GM18498 (cell line): ENCODE results near the gene SH3PXD2B.
"Not testable (repeated sequence)": the region's sequence is repeated elsewhere in the genome, so short reads cannot be mapped to it uniquely, and the experiment has no call there.

ENCODE experiments used
- ATAC-seq: cut with Tn5 transposase; IDR thresholded peaks from one replicate; pipeline ENCODE4 v1.9.1; 2021; ENCODE audit warnings: mild to moderate bottlenecking, moderate library complexity; ENCODE audit not compliant: unreplicated experiment

SH3PXD2B gene

GRCh38 chr5:172373680-172374079 is 80.6 kb downstream of the SH3PXD2B start:
- ATAC-seq, result no peak

- no peak for ATAC-seq
These were observed 82.6 kb downstream of the SH3PXD2B start for GRCh38 chr5:172371684-172372083.

DNA sequence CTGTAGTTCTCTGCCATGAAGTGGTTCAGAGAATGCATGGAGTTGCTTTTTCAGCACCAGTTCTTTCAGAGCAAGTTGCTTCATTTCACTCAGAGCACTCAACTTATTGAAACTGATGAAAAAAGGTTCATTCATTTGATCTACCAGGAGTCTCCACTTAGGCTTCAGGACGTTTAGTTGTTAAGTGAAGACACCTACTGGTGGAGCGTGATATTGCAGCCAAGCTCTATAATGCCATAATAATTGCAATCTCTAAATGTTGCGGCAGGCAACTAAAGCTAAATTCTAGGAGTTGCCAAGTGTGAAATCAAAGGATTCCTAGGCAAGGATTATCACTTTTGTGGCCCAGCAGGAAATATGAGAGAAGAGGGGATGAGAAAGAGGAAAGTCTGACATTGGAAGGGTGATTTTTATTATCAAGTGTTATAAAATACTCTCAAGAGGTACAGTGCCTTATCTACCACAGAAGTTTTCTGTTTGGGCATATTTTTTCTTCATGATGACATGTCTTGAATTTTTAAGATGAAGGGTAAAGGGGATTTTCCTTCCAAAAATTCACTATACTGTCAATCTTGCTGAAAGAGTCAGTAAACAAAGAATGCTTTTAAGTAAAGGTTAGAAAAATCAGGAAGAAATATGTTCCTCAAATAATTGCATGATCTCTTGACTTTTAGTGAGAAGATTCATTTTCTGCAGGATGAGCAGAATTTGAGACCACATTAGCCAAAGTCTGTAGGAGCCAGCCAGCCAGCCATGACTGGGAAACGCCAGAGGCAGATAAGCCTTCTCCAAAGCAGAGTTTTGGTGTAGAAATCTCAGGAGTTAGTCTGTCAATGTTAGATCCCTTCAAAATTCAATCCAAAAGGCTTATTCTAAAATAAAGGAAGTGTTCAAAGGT is 83.4 kb downstream of the SH3PXD2B start:
- ATAC-seq, result no peak

- ATAC-seq, result no peak
These were observed 84.1 kb downstream of the SH3PXD2B start for GRCh38 chr5:172370237-172370640.

- not testable (repeated sequence) for ATAC-seq
These were observed 85.6 kb downstream of the SH3PXD2B start for GRCh38 chr5:172368699-172369098.

- no peak for ATAC-seq
These were observed 88.2 kb downstream of the SH3PXD2B start for GRCh38 chr5:172365948-172366608.

- no peak for ATAC-seq
These were observed 89.6 kb downstream of the SH3PXD2B start for GRCh38 chr5:172364773-172365172.

- no peak for ATAC-seq
These were observed 91.6 kb downstream of the SH3PXD2B start for GRCh38 chr5:172362755-172363154.

DNA sequence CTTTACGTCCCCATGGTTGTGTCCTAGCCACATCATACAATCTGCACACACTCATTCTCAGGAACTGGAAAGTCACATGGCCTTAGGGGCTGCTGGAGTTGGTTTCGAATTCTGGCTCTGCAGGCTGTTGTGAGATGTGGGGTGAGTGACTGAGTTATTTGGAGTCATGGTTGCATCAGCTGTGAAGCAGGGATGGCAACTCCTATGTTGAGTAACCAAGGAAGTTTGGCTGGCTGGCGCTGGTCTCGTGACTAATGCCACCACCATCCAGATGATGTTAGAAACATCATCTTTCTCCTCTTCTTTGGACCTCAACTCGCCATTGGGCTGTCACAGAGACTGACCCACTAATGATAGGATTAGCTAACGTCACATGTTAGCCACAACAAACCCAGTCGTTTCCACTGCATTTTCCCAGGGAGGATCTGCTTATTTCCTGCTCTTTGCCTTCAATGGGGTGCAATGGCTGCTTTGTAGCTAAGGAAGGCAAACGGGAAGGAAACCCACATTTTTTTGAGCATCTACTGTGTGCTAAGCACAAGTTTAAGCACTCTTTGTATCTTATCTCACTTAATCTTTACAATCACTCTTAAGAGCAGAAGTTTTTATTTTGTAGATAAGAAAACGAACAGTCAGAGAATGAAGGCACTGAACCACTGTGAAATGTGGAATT is 92.6 kb downstream of the SH3PXD2B start:
- no peak for ATAC-seq

GRCh38 chr5:172358345-172358744 is 96.0 kb downstream of the SH3PXD2B start:
- ATAC-seq, result no peak

GRCh38 chr5:172356527-172356926 is 97.8 kb downstream of the SH3PXD2B start:
- no peak for ATAC-seq

- ATAC-seq, result no peak
These were observed 98.3 kb downstream of the SH3PXD2B start for GRCh38 chr5:172356047-172356446.

- no peak for ATAC-seq
These were observed 100.5 kb downstream of the SH3PXD2B start for GRCh38 chr5:172353846-172354245.

DNA sequence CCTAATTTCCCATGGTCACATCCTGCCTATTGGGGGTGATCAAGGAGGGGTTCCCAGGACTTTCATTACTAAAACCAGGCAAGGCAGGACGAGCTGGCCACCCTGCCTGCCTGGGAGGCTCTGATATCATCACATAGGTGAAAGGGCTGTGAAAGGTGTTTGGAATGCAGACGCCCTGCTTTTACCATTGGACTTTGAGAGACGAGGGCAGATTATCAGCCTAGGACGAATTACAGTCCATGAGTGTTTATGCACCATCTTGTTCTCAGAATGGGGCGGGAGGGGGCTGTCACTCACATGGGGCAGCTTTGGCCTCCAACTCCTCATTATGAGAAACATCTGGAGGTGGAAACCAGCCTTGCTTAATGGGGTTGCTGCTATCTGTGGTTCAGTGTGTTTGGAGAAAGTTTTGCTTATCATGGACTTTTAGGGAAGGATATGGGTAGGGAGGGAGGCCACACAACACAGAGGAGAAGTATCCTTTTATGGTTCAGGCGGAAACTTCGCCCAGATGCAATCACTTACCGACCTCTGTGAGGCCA is 101.0 kb downstream of the SH3PXD2B start:
- no peak for ATAC-seq

GRCh38 chr5:172352526-172352925 is 101.8 kb downstream of the SH3PXD2B start:
- ATAC-seq, result not testable (repeated sequence)

- no peak for ATAC-seq
These were observed 103.0 kb downstream of the SH3PXD2B start for GRCh38 chr5:172351240-172351778.

- ATAC-seq, result no peak
These were observed 103.8 kb downstream of the SH3PXD2B start for GRCh38 chr5:172350212-172351181.

GRCh38 chr5:172348733-172349132 is 105.6 kb downstream of the SH3PXD2B start:
- ATAC-seq, result not testable (repeated sequence)

DNA sequence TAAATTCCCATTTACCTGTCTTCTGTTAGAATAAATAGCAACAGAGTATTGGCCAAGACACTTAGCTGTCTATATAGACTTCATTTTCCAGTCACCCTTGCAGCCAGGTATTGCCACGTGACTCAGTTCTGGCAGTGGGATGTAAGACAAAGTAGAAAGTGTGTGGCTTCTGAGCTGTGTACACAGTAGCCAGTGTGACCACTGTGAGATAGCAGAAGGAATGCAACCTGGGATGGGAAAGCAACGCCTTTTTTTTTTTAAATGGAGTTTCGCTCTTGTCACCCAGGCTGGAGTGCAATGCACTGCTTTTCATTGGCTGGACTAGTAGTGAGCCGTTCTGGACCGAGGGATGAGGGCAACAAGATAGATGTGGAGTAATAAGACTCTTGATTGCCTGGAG is 106.2 kb downstream of the SH3PXD2B start:
- ATAC-seq, result no peak

- no peak for ATAC-seq
These were observed 106.8 kb downstream of the SH3PXD2B start for GRCh38 chr5:172347496-172348052.
